MM.1S (cell line): ENCODE results near the gene UFD1.

Source experiments
- DNase-seq: peaks from one replicate; pipeline ENCODE4 v3.0.0-alpha.2; 2015
- H2AFZ ChIP-seq: fragments of 300-600 bp; sonication (generic); 2 replicates; pipeline ENCODE4 v1.6.0; 2016; ENCODE audit warnings: antibody characterized with exemption, low read length
- H3F3A ChIP-seq: fragments of 300-600 bp; sonication (generic); 2 replicates; pipeline ENCODE4 v1.6.1; 2016; ENCODE audit warnings: mild to moderate bottlenecking, antibody characterized with exemption, low read length, moderate library complexity, mixed read lengths; ENCODE audit not compliant: insufficient read depth
- H3K27ac ChIP-seq: fragments of 300-600 bp; sonication (generic); 2 replicates; pipeline ENCODE4 v1.5.1; 2016; ENCODE audit warnings: mild to moderate bottlenecking, low read length
- H3K27me3 ChIP-seq: fragments of 300-600 bp; sonication (generic); replicated peaks from 2 replicates; pipeline ENCODE4 v1.6.0; 2016; ENCODE audit warnings: low read length; ENCODE audit not compliant: insufficient read depth
- H3K36me3 ChIP-seq: fragments of 300-600 bp; sonication (generic); replicated peaks from 2 replicates; pipeline ENCODE4 v1.6.1; 2016; ENCODE audit warnings: mild to moderate bottlenecking, low read length, mixed read lengths; ENCODE audit not compliant: insufficient read depth
- H3K4me1 ChIP-seq: fragments of 300-600 bp; sonication (generic); 2 replicates; pipeline ENCODE4 v1.6.1; 2016; ENCODE audit warnings: low read length, mixed read lengths
- H3K4me2 ChIP-seq: fragments of 300-600 bp; sonication (generic); 2 replicates; pipeline ENCODE4 v1.6.0; 2016; ENCODE audit warnings: low read depth, low read length
- H3K4me3 ChIP-seq: fragments of 300-600 bp; sonication (generic); 2 replicates; pipeline ENCODE4 v1.5.1; 2016; ENCODE audit warnings: low read length, mixed read lengths
- H3K79me2 ChIP-seq: fragments of 300-600 bp; sonication (generic); 2 replicates; pipeline ENCODE4 v1.6.1; 2016; ENCODE audit warnings: mixed run types, low read length, mixed read lengths
- H3K9ac ChIP-seq: fragments of 300-600 bp; sonication (generic); 2 replicates; pipeline ENCODE4 v1.6.1; 2016; ENCODE audit warnings: low read length, mixed read lengths
- H3K9me2 ChIP-seq: fragments of 300-600 bp; sonication (generic); replicated peaks from 2 replicates; pipeline ENCODE4 v1.6.1; 2016; ENCODE audit warnings: mild to moderate bottlenecking, low read length, mixed read lengths; ENCODE audit not compliant: insufficient read depth
- H3K9me3 ChIP-seq: fragments of 300-600 bp; sonication (generic); replicated peaks from 2 replicates; pipeline ENCODE4 v1.6.1; 2016; ENCODE audit warnings: mild to moderate bottlenecking, low read length, mixed read lengths; ENCODE audit not compliant: insufficient read depth
- H4K20me1 ChIP-seq: fragments of 300-600 bp; sonication (generic); 2 replicates; pipeline ENCODE4 v1.6.1; 2016; ENCODE audit warnings: mild to moderate bottlenecking, low read length, moderate library complexity, mixed read lengths; ENCODE audit not compliant: insufficient read depth
- EZH2 ChIP-seq: fragments of 300-600 bp; sonication (generic); optimal IDR thresholded peaks from 2 replicates; pipeline ENCODE3; 2017; ENCODE audit warnings: low read depth, mild to moderate bottlenecking, antibody characterized with exemption, low read length, mixed read lengths
- EZH2phosphoT487 ChIP-seq: fragments of 300-600 bp; sonication (generic); IDR thresholded peaks from 2 replicates; pipeline ENCODE4 v1.6.1; 2018; ENCODE audit warnings: antibody characterized with exemption, low read length
- TF ChIP-seq, protein P1 (sequence below): fragments of 300-600 bp; sonication (generic); IDR thresholded peaks from 2 replicates; pipeline ENCODE4 v1.5.1; 2016; ENCODE audit warnings: antibody characterized with exemption, low read length, mixed read lengths

UFD1 gene

DNA sequence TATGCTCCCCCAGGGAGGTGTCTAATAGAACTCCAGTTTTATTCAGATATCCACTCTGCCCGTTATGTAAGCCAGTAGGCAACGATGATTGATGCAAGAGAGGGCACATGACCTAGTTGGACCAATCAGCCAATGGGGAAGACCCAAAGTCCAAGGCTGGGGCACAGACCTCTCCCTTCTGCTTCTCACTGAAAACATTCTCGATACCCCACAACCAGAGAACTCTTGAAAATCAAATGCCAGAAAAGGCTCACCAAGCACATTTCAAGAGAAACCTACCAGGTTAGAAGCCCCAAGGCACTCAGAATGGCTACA, 54.9 kb downstream of the UFD1 start:
- Histone ChIP-seq H3K27me3 (no peaks in the 10 kb centered on the region), H3K27ac (peak overlapping the region; percentile 13; the same call in 1 of the 2 replicates), H3F3A (peaks cover 38% of the 10 kb centered on the region), H3K4me3 (no peak overlapping the region), H3K4me1 (peaks cover 73% of the 10 kb centered on the region), H4K20me1 (peaks cover 24% of the 10 kb centered on the region; the same call in 1 of the 2 replicates), H3K36me3 (peaks cover 10% of the 10 kb centered on the region; the same call in 1 of the 2 replicates), H2AFZ (no peak overlapping the region), H3K9me3 (no peaks in the 10 kb centered on the region), H3K79me2 (peaks cover 94% of the 10 kb centered on the region), H3K4me2 (no peak overlapping the region), H3K9ac (no peak overlapping the region), H3K9me2 (no peaks in the 10 kb centered on the region)
- TF ChIP-seq, protein P1, sequence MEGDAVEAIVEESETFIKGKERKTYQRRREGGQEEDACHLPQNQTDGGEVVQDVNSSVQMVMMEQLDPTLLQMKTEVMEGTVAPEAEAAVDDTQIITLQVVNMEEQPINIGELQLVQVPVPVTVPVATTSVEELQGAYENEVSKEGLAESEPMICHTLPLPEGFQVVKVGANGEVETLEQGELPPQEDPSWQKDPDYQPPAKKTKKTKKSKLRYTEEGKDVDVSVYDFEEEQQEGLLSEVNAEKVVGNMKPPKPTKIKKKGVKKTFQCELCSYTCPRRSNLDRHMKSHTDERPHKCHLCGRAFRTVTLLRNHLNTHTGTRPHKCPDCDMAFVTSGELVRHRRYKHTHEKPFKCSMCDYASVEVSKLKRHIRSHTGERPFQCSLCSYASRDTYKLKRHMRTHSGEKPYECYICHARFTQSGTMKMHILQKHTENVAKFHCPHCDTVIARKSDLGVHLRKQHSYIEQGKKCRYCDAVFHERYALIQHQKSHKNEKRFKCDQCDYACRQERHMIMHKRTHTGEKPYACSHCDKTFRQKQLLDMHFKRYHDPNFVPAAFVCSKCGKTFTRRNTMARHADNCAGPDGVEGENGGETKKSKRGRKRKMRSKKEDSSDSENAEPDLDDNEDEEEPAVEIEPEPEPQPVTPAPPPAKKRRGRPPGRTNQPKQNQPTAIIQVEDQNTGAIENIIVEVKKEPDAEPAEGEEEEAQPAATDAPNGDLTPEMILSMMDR = no peak
- TF ChIP-seq EZH2 (no peak), EZH2phosphoT487 (no peak)
- no peak for DNase-seq

DNA sequence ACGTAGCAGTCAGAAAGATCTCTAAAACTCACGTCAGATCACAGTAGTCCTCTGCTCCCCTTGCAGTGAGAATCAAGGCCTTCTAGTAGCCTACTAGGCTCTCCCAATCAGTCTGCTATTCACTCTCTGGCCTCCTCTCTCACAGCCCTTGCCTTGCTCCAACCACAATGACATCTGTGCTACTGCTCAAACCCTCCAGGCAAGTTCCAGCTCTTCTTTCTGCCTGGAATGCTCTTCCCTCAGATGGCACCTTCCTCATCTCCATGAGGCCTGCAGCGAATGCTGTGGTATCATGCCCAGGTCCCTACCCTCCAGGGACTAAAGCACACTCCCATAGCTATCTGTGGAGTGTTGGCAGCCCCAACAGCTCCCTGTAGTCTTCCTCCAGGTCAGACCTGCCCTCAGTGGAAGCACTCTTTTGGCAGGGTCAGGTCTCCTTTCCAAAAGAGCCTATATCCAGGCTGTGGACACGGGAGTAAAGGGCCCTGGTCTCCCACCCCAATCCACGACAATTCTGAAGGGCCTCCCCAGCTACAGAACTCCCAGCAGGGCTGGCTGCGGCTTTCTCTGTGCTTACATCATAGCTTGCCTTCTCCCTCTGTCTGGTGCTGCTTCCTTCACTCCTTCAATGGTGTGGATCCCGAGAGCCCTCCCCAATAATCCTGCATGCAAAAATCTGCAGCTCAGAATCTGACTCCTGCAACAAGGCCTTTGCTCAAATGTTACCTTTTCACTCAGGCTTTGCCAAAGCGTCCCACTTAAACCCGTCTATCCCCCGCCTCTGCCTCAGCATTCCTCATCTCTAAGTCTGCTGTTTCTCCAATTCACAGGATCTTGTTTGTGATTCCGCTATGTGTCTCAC, 56.3 kb downstream of the UFD1 start:
- TF ChIP-seq, protein P1 = no peak
- TF ChIP-seq EZH2phosphoT487 = no peak
- TF ChIP-seq EZH2 = no peak
- Histone ChIP-seq H3K36me3 (peaks cover 7% of the 10 kb centered on the region; the same call in 1 of the 2 replicates), H3K4me1 (peaks cover 75% of the 10 kb centered on the region), H3K79me2 (peaks cover 94% of the 10 kb centered on the region), H4K20me1 (peaks cover 21% of the 10 kb centered on the region; the same call in 1 of the 2 replicates), H3K27ac (peak overlapping the region; percentile 57; the same call in 1 of the 2 replicates), H3K27me3 (no peaks in the 10 kb centered on the region), H3F3A (peaks cover 52% of the 10 kb centered on the region), H3K9ac (no peak overlapping the region), H3K9me2 (no peaks in the 10 kb centered on the region), H3K9me3 (no peaks in the 10 kb centered on the region), H3K4me3 (no peak overlapping the region), H3K4me2 (0 out of 2 replicates have a peak overlapping the region, but pooled peaks have one; percentile 2), H2AFZ (no peak overlapping the region)
- DNase-seq = no peak

DNA sequence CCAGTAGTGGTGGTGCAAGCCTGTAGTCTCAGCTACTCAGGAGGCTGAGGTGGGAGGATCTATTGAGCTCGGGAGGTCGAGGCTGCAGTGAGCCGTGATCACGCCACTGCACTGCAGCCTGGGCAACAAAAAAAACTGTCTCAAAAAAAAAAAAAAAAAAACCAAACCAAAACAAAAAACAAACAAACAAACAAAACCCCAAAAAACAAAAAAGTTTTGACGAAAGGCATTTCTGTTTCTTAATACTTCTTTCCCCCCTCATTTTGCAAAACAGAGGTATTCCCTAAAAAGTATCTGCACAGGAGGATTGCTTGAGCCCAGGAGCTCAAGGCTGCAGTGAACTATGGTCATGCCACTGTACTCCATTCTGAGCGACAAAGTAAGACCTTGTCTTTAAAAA, 58.7 kb downstream of the UFD1 start:
- H3K9ac ChIP-seq = peak overlapping the region; percentile 51
- H3K4me2 ChIP-seq = peak overlapping the region; percentile 66; the same call in 1 of the 2 replicates
- H3K27me3 ChIP-seq = no peaks in the 10 kb centered on the region
- H4K20me1 ChIP-seq = 0 out of 2 replicates have a peak, but pooled peaks cover 16% of the 10 kb centered on the region
- H3K9me2 ChIP-seq = no peaks in the 10 kb centered on the region
- DNase-seq = no peak
- peaks cover 2% of the 10 kb centered on the region; the same call in 1 of the 2 replicates for H3K36me3 ChIP-seq
- H2AFZ ChIP-seq = no peak overlapping the region
- TF ChIP-seq EZH2 = no peak
- TF ChIP-seq, protein P1 = no peak
- TF ChIP-seq EZH2phosphoT487 = no peak
- H3K79me2 ChIP-seq = peaks cover 94% of the 10 kb centered on the region
- H3F3A ChIP-seq = peaks cover 52% of the 10 kb centered on the region
- peaks cover 70% of the 10 kb centered on the region for H3K4me1 ChIP-seq
- H3K4me3 ChIP-seq = no peak overlapping the region
- no peaks in the 10 kb centered on the region for H3K9me3 ChIP-seq
- H3K27ac ChIP-seq = peak overlapping the region; percentile 97
